ENCODE results near the gene SEC24B. TPM values are rescaled to one million over a fixed set of nuclear protein-coding genes. Genes with fewer than 3 reads are reported as not detected.

The SEC24B gene
- total RNA-seq, 1 donor from 2014 or later, result 34.6 TPM

GRCh38 chr4:109495514-109495913 is 61.9 kb downstream of the SEC24B start:
- TF ChIP-seq CTCF (IDR thresholded peaks at IDR 0.05), result no peak
- no peaks in the 10 kb centered on the region for H3K9me3 Mint-ChIP-seq (ENCODE audit: unreplicated experiment)
- no peaks in the 10 kb centered on the region for H3K4me1 Mint-ChIP-seq (ENCODE audit: unreplicated experiment)
- DNase-seq (ENCODE audit: extremely low spot score, unreplicated experiment), result no peak
- H3K36me3 Mint-ChIP-seq (ENCODE audit: unreplicated experiment), result peaks cover 42% of the 10 kb centered on the region
- no peak overlapping the region for H3K4me3 Mint-ChIP-seq (ENCODE audit: unreplicated experiment)
- no peaks in the 10 kb centered on the region for H3K27me3 Mint-ChIP-seq (ENCODE audit: unreplicated experiment)
- no peak overlapping the region for H3K27ac Mint-ChIP-seq (ENCODE audit: unreplicated experiment)

DNA sequence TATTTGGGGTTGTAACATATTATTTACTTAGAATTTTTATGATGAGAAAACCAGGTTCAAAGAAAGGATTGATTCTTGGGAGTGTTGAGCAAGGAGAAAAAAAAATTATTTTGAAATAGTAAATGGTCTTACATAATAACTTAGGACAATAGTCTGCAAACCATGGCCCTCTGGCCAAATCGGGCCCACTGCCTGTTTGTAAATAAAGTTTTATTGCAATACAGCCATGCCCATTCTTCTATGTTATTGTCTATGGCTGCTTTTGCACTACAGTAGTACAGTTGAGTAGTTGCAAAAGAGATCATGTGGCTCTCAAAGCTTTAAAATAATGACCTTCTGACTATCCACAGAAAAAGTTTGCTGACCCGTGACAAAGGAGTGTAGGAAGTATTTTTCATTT is 63.3 kb downstream of the SEC24B start:
- peaks cover 46% of the 10 kb centered on the region for H3K36me3 Mint-ChIP-seq (ENCODE audit: unreplicated experiment)
- no peaks in the 10 kb centered on the region for H3K4me1 Mint-ChIP-seq (ENCODE audit: unreplicated experiment)
- no peak overlapping the region for H3K4me3 Mint-ChIP-seq (ENCODE audit: unreplicated experiment)
- no peak for TF ChIP-seq CTCF (IDR thresholded peaks at IDR 0.05)
- no peak overlapping the region for H3K27ac Mint-ChIP-seq (ENCODE audit: unreplicated experiment)
- H3K27me3 Mint-ChIP-seq (ENCODE audit: unreplicated experiment), result no peaks in the 10 kb centered on the region
- DNase-seq (ENCODE audit: extremely low spot score, unreplicated experiment), result no peak
- H3K9me3 Mint-ChIP-seq (ENCODE audit: unreplicated experiment), result no peaks in the 10 kb centered on the region

DNA sequence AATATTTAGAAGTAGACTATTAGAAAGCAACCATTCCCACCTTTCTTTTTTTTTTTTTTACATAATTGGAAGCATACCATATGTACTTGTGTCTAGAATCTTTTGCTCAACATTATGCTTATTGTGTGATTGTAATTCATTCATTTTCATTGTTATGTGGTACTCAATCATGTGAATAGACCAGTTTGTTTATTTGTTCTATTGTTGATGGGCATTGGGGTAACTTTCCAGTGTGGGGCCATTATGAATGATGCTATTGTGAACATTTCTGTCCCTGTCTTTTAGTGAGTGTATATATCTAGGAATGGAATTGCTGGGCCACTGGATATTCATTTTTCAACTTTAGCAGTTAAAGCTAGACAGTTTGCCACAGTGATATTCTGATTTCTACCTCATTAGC is 63.9 kb downstream of the SEC24B start:
- Mint-ChIP-seq H3K4me1 (ENCODE audit: unreplicated experiment) (no peaks in the 10 kb centered on the region), H3K27me3 (ENCODE audit: unreplicated experiment) (no peaks in the 10 kb centered on the region), H3K27ac (ENCODE audit: unreplicated experiment) (no peak overlapping the region), H3K9me3 (ENCODE audit: unreplicated experiment) (no peaks in the 10 kb centered on the region), H3K36me3 (ENCODE audit: unreplicated experiment) (peaks cover 46% of the 10 kb centered on the region), H3K4me3 (ENCODE audit: unreplicated experiment) (no peak overlapping the region)
- DNase-seq (ENCODE audit: extremely low spot score, unreplicated experiment), result no peak
- TF ChIP-seq CTCF (IDR thresholded peaks at IDR 0.05), result no peak

DNA sequence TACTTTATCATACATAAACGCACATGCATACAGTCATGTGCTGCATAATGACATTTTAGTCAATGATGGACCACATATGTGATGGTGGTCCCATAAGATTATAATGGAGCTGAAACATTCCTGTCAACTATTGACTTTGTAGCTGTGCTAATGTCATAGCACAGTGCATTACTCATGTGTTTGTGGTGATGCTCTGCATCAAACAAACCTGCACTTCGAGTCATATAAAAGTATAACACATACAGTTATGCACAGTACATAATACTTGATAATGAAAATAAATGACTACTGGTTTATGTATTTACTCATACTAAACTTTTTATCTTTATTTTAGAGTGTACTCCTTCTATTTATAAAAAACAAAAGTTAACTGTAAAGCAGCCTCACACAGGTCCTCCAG is 65.9 kb downstream of the SEC24B start:
- TF ChIP-seq CTCF (IDR thresholded peaks at IDR 0.05), result no peak
- Mint-ChIP-seq H3K27ac (ENCODE audit: unreplicated experiment) (no peak overlapping the region), H3K9me3 (ENCODE audit: unreplicated experiment) (no peaks in the 10 kb centered on the region), H3K4me3 (ENCODE audit: unreplicated experiment) (no peak overlapping the region), H3K4me1 (ENCODE audit: unreplicated experiment) (no peaks in the 10 kb centered on the region), H3K36me3 (ENCODE audit: unreplicated experiment) (peaks cover 53% of the 10 kb centered on the region), H3K27me3 (ENCODE audit: unreplicated experiment) (no peaks in the 10 kb centered on the region)
- DNase-seq (ENCODE audit: extremely low spot score, unreplicated experiment), result no peak

DNA sequence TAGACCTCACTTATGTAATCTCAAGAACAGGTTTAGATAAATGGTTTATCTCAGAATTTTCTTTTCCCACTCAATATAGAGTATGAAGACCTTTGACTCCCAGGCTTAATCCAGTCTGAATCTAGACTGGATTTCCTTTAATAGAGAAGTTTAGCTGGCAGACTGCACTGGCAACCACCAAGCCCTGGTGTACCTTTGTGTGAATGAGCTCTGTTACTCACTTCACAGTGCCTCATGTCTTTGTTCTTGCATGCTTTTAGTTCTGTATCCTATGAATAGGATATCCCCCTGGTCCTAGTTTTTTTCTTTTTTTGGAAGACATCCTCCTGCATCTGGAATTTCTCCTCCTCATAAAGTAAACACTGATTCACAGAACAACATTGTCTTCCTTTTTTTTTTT is 73.3 kb downstream of the SEC24B start:
- TF ChIP-seq CTCF (IDR thresholded peaks at IDR 0.05), result no peak
- H3K9me3 Mint-ChIP-seq (ENCODE audit: unreplicated experiment), result peaks cover 9% of the 10 kb centered on the region
- no peak overlapping the region for H3K4me3 Mint-ChIP-seq (ENCODE audit: unreplicated experiment)
- H3K27ac Mint-ChIP-seq (ENCODE audit: unreplicated experiment), result no peak overlapping the region
- no peaks in the 10 kb centered on the region for H3K4me1 Mint-ChIP-seq (ENCODE audit: unreplicated experiment)
- no peak for DNase-seq (ENCODE audit: extremely low spot score, unreplicated experiment)
- no peaks in the 10 kb centered on the region for H3K27me3 Mint-ChIP-seq (ENCODE audit: unreplicated experiment)
- peaks cover 54% of the 10 kb centered on the region for H3K36me3 Mint-ChIP-seq (ENCODE audit: unreplicated experiment)

Measured in osteocyte (in vitro differentiated cells).